Tibial nerve (tissue), 3 donors: Measurements from ENCODE around the gene UGT1A5.

Experiments used
- POLR2A ChIP-seq, 2 donors: fragments of 450-650 bp; IDR thresholded peaks; one replicate each; pipeline ENCODE4 v1.6.1; 2017; ENCODE audit warnings: antibody characterized with exemption in 2 of 2, mild to moderate bottlenecking in 2 of 2, moderate library complexity in 2 of 2
- TF ChIP-seq, protein P1 (sequence below), 5 experiments: fragments of 200-600 bp in 3 of 5; fragments of 450-650 bp in 2 of 5; sonication (generic) in 3 of 5; IDR thresholded peaks; one replicate each; pipeline ENCODE4 v1.5.1; 2016 to 2019; ENCODE audit warnings: antibody characterized with exemption in 5 of 5, mild to moderate bottlenecking in 3 of 5, moderate library complexity in 2 of 5

DNA sequence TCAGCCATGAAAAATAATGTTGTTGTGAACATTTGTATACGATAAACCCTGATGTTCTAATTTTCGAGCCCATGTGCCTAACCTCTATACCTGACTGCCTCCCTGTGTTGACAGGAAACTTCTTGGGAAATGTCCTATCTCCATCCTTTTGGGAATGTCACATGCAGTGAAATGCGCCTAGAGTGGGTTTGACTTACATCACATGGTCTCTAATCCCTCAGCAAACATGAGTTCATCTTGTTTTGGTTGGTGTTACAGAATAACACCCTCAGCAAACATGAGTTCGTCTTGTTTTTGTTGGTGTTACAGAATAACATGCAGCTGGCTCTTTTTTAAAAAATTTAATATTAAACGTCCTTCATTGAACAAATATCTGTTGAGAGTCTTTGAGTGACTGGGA is 24.4 kb upstream of the UGT1A5 start:
- TF ChIP-seq, protein P1, sequence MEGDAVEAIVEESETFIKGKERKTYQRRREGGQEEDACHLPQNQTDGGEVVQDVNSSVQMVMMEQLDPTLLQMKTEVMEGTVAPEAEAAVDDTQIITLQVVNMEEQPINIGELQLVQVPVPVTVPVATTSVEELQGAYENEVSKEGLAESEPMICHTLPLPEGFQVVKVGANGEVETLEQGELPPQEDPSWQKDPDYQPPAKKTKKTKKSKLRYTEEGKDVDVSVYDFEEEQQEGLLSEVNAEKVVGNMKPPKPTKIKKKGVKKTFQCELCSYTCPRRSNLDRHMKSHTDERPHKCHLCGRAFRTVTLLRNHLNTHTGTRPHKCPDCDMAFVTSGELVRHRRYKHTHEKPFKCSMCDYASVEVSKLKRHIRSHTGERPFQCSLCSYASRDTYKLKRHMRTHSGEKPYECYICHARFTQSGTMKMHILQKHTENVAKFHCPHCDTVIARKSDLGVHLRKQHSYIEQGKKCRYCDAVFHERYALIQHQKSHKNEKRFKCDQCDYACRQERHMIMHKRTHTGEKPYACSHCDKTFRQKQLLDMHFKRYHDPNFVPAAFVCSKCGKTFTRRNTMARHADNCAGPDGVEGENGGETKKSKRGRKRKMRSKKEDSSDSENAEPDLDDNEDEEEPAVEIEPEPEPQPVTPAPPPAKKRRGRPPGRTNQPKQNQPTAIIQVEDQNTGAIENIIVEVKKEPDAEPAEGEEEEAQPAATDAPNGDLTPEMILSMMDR (IDR thresholded peaks at IDR 0.05): no peak
- TF ChIP-seq POLR2A (IDR thresholded peaks at IDR 0.05): no peak
